Large intestine (tissue), 3 donors: ENCODE data around the gene ZFR2. TPM values are rescaled to one million over a fixed set of nuclear protein-coding genes. Genes with fewer than 3 reads are reported as not detected.
A peak's percentile ranks its signal among the peaks of the same experiment; 100 is the strongest.
"Not testable (repeated sequence)": the region's sequence is repeated elsewhere in the genome, so short reads cannot be mapped to it uniquely, and the experiment has no call there.

Experiments used
- DNase-seq, 2 donors: peaks; one replicate each; pipeline versions ENCODE4 v3.0.0 to v3.0.0-alpha.2; 2013
- H3K27ac ChIP-seq: one replicate; pipeline ENCODE4 v1.5.1; 2013; ENCODE audit warnings: low read length
- H3K27me3 ChIP-seq: 2 replicates; pipeline ENCODE4 v1.6.1; 2013; ENCODE audit warnings: low read length; ENCODE audit not compliant: control insufficient read depth, insufficient read depth
- H3K36me3 ChIP-seq: 2 replicates; pipeline ENCODE4 v1.6.1; 2013; ENCODE audit warnings: low read length; ENCODE audit not compliant: control insufficient read depth, insufficient read depth
- H3K4me1 ChIP-seq: one replicate; pipeline ENCODE4 v1.6.1; 2013; ENCODE audit warnings: low read length; ENCODE audit not compliant: control insufficient read depth, insufficient read depth
- H3K4me3 ChIP-seq: one replicate; pipeline ENCODE4 v1.5.1; 2013; ENCODE audit warnings: low read length
- H3K9me3 ChIP-seq: one replicate; pipeline ENCODE4 v1.6.1; 2013; ENCODE audit warnings: mild to moderate bottlenecking, low read depth, low read length, moderate library complexity; ENCODE audit not compliant: control insufficient read depth
- WGBS: methylation state at CpG from one replicate; pipeline ENCODE4 v1.1.5; 2013; ENCODE audit warnings: low lambda C conversion rate; ENCODE audit not compliant: insufficient coverage; 5-methylcytosine and 5-hydroxymethylcytosine counted together
- polyA plus RNA-seq: library from polyadenylated mRNA; unstranded; fragments of 120-200 nt; gene quantifications from one replicate; pipeline ENCODE4 v1.2.1, GENCODE V29; 2013

The ZFR2 gene
- polyA plus RNA-seq, 1 donor, result 1.8 TPM

- H3K27ac ChIP-seq, H3K9me3 ChIP-seq, DNase-seq, H3K4me1 ChIP-seq, H3K4me3 ChIP-seq, H3K36me3 ChIP-seq: not testable (repeated sequence)
- no CpG with 5 or more reads among the region's 13 CpGs for WGBS
- peaks cover 13% of the 10 kb centered on the region for H3K27me3 ChIP-seq
These were observed 5.9 kb upstream of the ZFR2 start for GRCh38 chr19:3874695-3875094.

GRCh38 chr19:3873151-3873550 is 4.3 kb upstream of the ZFR2 start:
- no peaks in the 10 kb centered on the region for H3K4me1 ChIP-seq
- peaks cover 22% of the 10 kb centered on the region for H3K27me3 ChIP-seq
- DNase-seq, result no peak
- no peak overlapping the region for H3K27ac ChIP-seq
- no CpG with 5 or more reads among the region's 4 CpGs for WGBS
- H3K4me3 ChIP-seq, result no peak overlapping the region
- peaks cover 5% of the 10 kb centered on the region for H3K9me3 ChIP-seq
- no peaks in the 10 kb centered on the region for H3K36me3 ChIP-seq

DNA sequence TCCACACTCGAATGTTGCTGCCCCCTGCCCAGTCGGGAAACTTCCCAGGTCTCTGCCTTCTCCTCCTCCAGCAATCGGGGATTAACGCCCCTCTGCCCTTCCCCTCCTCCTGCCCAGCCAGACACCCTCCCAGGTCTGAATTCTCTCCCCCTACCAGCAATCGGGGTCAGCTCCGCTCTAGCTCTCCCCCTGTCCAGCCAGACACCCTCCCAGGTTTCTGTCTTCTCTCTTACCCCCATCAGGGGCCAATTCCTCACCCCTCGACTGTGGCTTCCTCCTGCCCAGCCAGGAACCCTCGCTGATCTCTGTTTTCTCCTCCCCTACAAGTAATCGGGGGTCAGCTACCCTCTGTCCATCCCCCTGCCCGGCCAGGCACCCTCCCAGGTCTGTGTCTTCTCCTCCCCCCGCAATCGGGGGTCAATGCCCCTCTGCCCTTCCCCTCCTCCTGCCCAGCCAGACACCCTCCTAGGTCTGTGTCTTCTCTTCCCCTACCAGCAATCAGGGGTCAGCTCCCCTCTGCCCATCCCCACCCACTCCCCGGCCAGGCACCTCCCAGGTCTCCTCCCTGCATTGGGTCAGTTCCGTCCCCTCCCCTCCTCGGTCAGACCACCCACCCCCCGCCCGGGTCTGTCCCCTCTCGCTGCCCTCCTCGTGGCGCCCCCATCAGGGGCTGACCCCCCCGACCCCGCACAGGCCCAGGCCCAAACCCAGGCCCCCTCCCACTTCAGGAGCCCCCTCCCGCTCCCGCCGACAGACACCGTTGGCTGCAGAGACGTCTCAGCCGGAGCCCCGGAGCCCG is 668 bp downstream of the ZFR2 start:
- WGBS, result no CpG with 5 or more reads among the region's 30 CpGs
- no peak overlapping the region for H3K27ac ChIP-seq
- H3K4me3 ChIP-seq, result no peak overlapping the region
- H3K9me3 ChIP-seq, result peaks cover 5% of the 10 kb centered on the region
- no peaks in the 10 kb centered on the region for H3K36me3 ChIP-seq
- no peaks in the 10 kb centered on the region for H3K4me1 ChIP-seq
- peaks cover 37% of the 10 kb centered on the region for H3K27me3 ChIP-seq
- DNase-seq, result no peak

GRCh38 chr19:3866910-3867638 is 1.8 kb downstream of the ZFR2 start:
- Histone ChIP-seq H3K4me1 (no peaks in the 10 kb centered on the region), H3K27me3 (peaks cover 37% of the 10 kb centered on the region), H3K36me3 (no peaks in the 10 kb centered on the region), H3K27ac (no peak overlapping the region), H3K9me3 (peaks cover 5% of the 10 kb centered on the region), H3K4me3 (no peak overlapping the region)
- WGBS, result no CpG with 5 or more reads among the region's 14 CpGs
- no peak for DNase-seq

- Histone ChIP-seq H3K27ac (no peak overlapping the region), H3K27me3 (peaks cover 21% of the 10 kb centered on the region), H3K4me3 (no peak overlapping the region), H3K36me3 (no peaks in the 10 kb centered on the region), H3K9me3 (no peaks in the 10 kb centered on the region), H3K4me1 (no peaks in the 10 kb centered on the region)
- DNase-seq, result no peak
- WGBS, result no CpG with 5 or more reads among the region's 12 CpGs
These were observed 5.2 kb downstream of the ZFR2 start for GRCh38 chr19:3863648-3864047.

- WGBS, result no CpG with 5 or more reads among the region's 25 CpGs
- Histone ChIP-seq H3K36me3 (no peaks in the 10 kb centered on the region), H3K27ac (no peak overlapping the region), H3K4me1 (no peaks in the 10 kb centered on the region), H3K9me3 (no peaks in the 10 kb centered on the region), H3K4me3 (no peak overlapping the region), H3K27me3 (peaks cover 15% of the 10 kb centered on the region)
- peak; percentile 38 to 71 for DNase-seq
These were observed 5.9 kb downstream of the ZFR2 start for GRCh38 chr19:3862826-3863500.

DNA sequence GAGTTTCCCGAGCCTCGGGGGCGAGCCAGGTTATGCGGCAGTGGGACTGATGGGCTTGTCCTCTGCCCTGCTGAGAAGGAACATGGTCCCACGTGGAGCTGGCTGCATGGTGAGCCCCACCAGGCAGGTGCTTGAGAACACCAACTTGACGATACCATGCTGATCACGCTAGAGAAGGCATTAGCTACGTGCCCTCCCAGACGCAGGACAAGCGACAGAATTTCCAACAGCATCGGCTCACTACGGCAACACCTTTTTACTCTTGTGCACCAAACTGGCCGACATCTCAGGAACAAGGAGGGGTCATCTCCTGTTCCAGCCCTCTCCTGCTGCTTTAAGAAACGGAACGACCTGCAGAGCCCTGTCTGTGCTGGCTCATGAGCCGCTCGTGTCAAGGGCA is 8.3 kb downstream of the ZFR2 start:
- WGBS, result no CpG with 5 or more reads among the region's 17 CpGs
- Histone ChIP-seq H3K27ac (no peak overlapping the region), H3K27me3 (no peaks in the 10 kb centered on the region), H3K4me3 (no peak overlapping the region), H3K9me3 (no peaks in the 10 kb centered on the region), H3K4me1 (no peaks in the 10 kb centered on the region), H3K36me3 (no peaks in the 10 kb centered on the region)
- no peak for DNase-seq

GRCh38 chr19:3857449-3858003 is 11.3 kb downstream of the ZFR2 start:
- Histone ChIP-seq H3K9me3 (no peaks in the 10 kb centered on the region), H3K27me3 (no peaks in the 10 kb centered on the region), H3K4me3 (no peak overlapping the region), H3K36me3 (no peaks in the 10 kb centered on the region), H3K4me1 (no peaks in the 10 kb centered on the region), H3K27ac (no peak overlapping the region)
- WGBS, result no CpG with 5 or more reads among the region's 12 CpGs
- no peak for DNase-seq

- peaks cover 6% of the 10 kb centered on the region for H3K9me3 ChIP-seq
- no peak overlapping the region for H3K27ac ChIP-seq
- WGBS, result 88% methylated on average over 5 of the region's 19 CpGs
- no peaks in the 10 kb centered on the region for H3K27me3 ChIP-seq
- no peaks in the 10 kb centered on the region for H3K36me3 ChIP-seq
- H3K4me1 ChIP-seq, result no peaks in the 10 kb centered on the region
- H3K4me3 ChIP-seq, result no peak overlapping the region
- peak in 1 of 2 donors; percentile 18 for DNase-seq
These were observed 13.5 kb downstream of the ZFR2 start for GRCh38 chr19:3855320-3855719.

DNA sequence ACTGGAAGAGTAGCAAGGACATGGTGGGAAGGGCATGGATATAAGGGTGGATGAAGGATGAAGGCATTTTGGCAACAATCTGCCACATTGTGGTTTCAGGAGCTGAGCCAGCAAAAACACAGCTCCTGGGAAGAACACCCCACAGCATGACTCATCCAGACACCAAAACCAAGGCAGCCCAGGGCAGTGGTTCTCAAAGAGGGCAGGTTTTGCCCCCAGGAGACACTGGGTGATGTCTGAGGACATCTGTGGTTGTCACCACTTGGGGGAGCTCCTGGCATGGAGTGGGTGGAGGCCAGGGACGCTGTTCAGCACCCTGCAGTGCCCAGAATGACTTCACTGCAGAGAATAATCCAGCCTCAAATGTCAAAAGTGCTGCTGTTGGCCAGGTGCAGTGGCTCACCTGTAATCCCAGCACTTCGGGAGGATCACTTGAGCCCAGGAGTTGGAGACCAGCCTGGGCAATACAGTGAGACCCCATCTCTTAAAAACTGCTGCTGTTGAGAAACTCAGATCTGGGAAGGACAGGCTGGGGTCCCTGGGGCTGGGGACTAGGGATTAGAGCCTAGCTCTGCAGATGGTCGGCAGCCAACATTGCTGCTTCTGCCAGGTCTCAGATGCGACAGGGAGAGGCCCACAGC is 16.1 kb downstream of the ZFR2 start:
- Histone ChIP-seq H3K9me3 (peaks cover 6% of the 10 kb centered on the region), H3K27ac (no peak overlapping the region), H3K36me3 (no peaks in the 10 kb centered on the region), H3K4me3 (no peak overlapping the region), H3K27me3 (no peaks in the 10 kb centered on the region), H3K4me1 (no peaks in the 10 kb centered on the region)
- DNase-seq, result no peak
- no CpG with 5 or more reads among the region's 4 CpGs for WGBS
